Measurements from ENCODE around the gene COX10. TPM values are rescaled to one million over a fixed set of nuclear protein-coding genes. Genes with fewer than 3 reads are reported as not detected.
"Not testable (repeated sequence)": the region's sequence is repeated elsewhere in the genome, so short reads cannot be mapped to it uniquely, and the experiment has no call there.

The COX10 gene
- total RNA-seq, 1 experiment from 2014 or later: 35.4 TPM

GRCh38 chr17:14191469-14191868, 122.2 kb downstream of the COX10 start:
- DNase-seq (ENCODE audit: low read depth, low spot score); in situ Hi-C loops (cut with HindIII; ENCODE audit: low pct_unique_long_range_greater_than_20kb, low sequenced_read_pairs): not testable (repeated sequence)

- DNase-seq (ENCODE audit: low read depth, low spot score); in situ Hi-C loops (cut with HindIII; ENCODE audit: low pct_unique_long_range_greater_than_20kb, low sequenced_read_pairs): not testable (repeated sequence)
These were observed 122.7 kb downstream of the COX10 start for GRCh38 chr17:14192039-14192438.

- in situ Hi-C loops (cut with HindIII; ENCODE audit: low pct_unique_long_range_greater_than_20kb, low sequenced_read_pairs); DNase-seq (ENCODE audit: low read depth, low spot score): not testable (repeated sequence)
These were observed 123.5 kb downstream of the COX10 start for GRCh38 chr17:14192636-14193344.

GRCh38 chr17:14196377-14196997, 127.2 kb downstream of the COX10 start:
- DNase-seq (ENCODE audit: low read depth, low spot score): no peak
- in situ Hi-C loops (cut with HindIII; ENCODE audit: low pct_unique_long_range_greater_than_20kb, low sequenced_read_pairs): no loop called here

GRCh38 chr17:14197057-14197456, 127.8 kb downstream of the COX10 start:
- in situ Hi-C loops (cut with HindIII; ENCODE audit: low pct_unique_long_range_greater_than_20kb, low sequenced_read_pairs): no loop called here
- no peak for DNase-seq (ENCODE audit: low read depth, low spot score)

GRCh38 chr17:14197586-14197985, 128.3 kb downstream of the COX10 start:
- DNase-seq (ENCODE audit: low read depth, low spot score): no peak
- in situ Hi-C loops (cut with HindIII; ENCODE audit: low pct_unique_long_range_greater_than_20kb, low sequenced_read_pairs): no loop called here

GRCh38 chr17:14198013-14198412, 128.7 kb downstream of the COX10 start:
- in situ Hi-C loops (cut with HindIII; ENCODE audit: low pct_unique_long_range_greater_than_20kb, low sequenced_read_pairs): no loop called here

GRCh38 chr17:14198575-14198974, 129.3 kb downstream of the COX10 start:
- in situ Hi-C loops (cut with HindIII; ENCODE audit: low pct_unique_long_range_greater_than_20kb, low sequenced_read_pairs): no loop called here

More at GRCh38 chr17:14198013-14198412, 128.7 kb downstream of the COX10 start:
- DNase-seq (ENCODE audit: low read depth, low spot score): no peak

GRCh38 chr17:14199601-14200000, 130.3 kb downstream of the COX10 start:
- in situ Hi-C loops (cut with HindIII; ENCODE audit: low pct_unique_long_range_greater_than_20kb, low sequenced_read_pairs): no loop called here
- no peak for DNase-seq (ENCODE audit: low read depth, low spot score)

More at GRCh38 chr17:14198575-14198974, 129.3 kb downstream of the COX10 start:
- DNase-seq (ENCODE audit: low read depth, low spot score): no peak

- no peak for DNase-seq (ENCODE audit: low read depth, low spot score)
These were observed 131.1 kb downstream of the COX10 start for GRCh38 chr17:14200354-14200753.

GRCh38 chr17:14201021-14201987, 132.0 kb downstream of the COX10 start:
- in situ Hi-C loops (cut with HindIII; ENCODE audit: low pct_unique_long_range_greater_than_20kb, low sequenced_read_pairs): no loop called here
- DNase-seq (ENCODE audit: low read depth, low spot score): no peak

More at GRCh38 chr17:14200354-14200753, 131.1 kb downstream of the COX10 start:
- in situ Hi-C loops (cut with HindIII; ENCODE audit: low pct_unique_long_range_greater_than_20kb, low sequenced_read_pairs): no loop called here

GRCh38 chr17:14201988-14202380, 132.7 kb downstream of the COX10 start:
- DNase-seq (ENCODE audit: low read depth, low spot score): no peak
- in situ Hi-C loops (cut with HindIII; ENCODE audit: low pct_unique_long_range_greater_than_20kb, low sequenced_read_pairs): no loop called here

GRCh38 chr17:14202388-14203166, 133.3 kb downstream of the COX10 start:
- in situ Hi-C loops (cut with HindIII; ENCODE audit: low pct_unique_long_range_greater_than_20kb, low sequenced_read_pairs): no loop called here

GRCh38 chr17:14203388-14203787, 134.1 kb downstream of the COX10 start:
- peak; percentile 9 for DNase-seq (ENCODE audit: low read depth, low spot score)
- in situ Hi-C loops (cut with HindIII; ENCODE audit: low pct_unique_long_range_greater_than_20kb, low sequenced_read_pairs): no loop called here

More at GRCh38 chr17:14202388-14203166, 133.3 kb downstream of the COX10 start:
- no peak for DNase-seq (ENCODE audit: low read depth, low spot score)

GRCh38 chr17:14204084-14204483, 134.8 kb downstream of the COX10 start:
- DNase-seq (ENCODE audit: low read depth, low spot score): no peak
- in situ Hi-C loops (cut with HindIII; ENCODE audit: low pct_unique_long_range_greater_than_20kb, low sequenced_read_pairs): no loop called here

- in situ Hi-C loops (cut with HindIII; ENCODE audit: low pct_unique_long_range_greater_than_20kb, low sequenced_read_pairs): no loop called here
- no peak for DNase-seq (ENCODE audit: low read depth, low spot score)
These were observed 135.2 kb downstream of the COX10 start for GRCh38 chr17:14204546-14204945.

GRCh38 chr17:14205380-14205779, 136.1 kb downstream of the COX10 start:
- no peak for DNase-seq (ENCODE audit: low read depth, low spot score)
- in situ Hi-C loops (cut with HindIII; ENCODE audit: low pct_unique_long_range_greater_than_20kb, low sequenced_read_pairs): no loop called here
